ENCODE measurements around the gene PCNX2.

The PCNX2 gene

GRCh38 chr1:232980986-232981560 is 314.5 kb downstream of the PCNX2 start:
- Histone ChIP-seq H3K27me3 (ENCODE audit: low read length) (no peaks in the 10 kb centered on the region), H4K20me1 (ENCODE audit: low read depth, low read length) (no peaks in the 10 kb centered on the region), H3K27ac (ENCODE audit: low read depth, low read length) (no peak overlapping the region), H3K4me3 (ENCODE audit: insufficient read depth, low read length, poor library complexity, severe bottlenecking) (no peak overlapping the region), H3K4me2 (ENCODE audit: low read depth, low read length, poor library complexity, severe bottlenecking) (no peak overlapping the region), H3K36me3 (ENCODE audit: low read length) (no peaks in the 10 kb centered on the region), H3F3A (ENCODE audit: insufficient read depth) (no peaks in the 10 kb centered on the region), H3K79me2 (ENCODE audit: insufficient read depth, low read length) (no peaks in the 10 kb centered on the region), H3K9ac (ENCODE audit: low read length) (no peak overlapping the region), H2AFZ (ENCODE audit: low read depth, low read length, severe bottlenecking) (no peak overlapping the region), H3K9me3 (ENCODE audit: insufficient read depth, low read length) (no peaks in the 10 kb centered on the region), H3K9me2 (replicated peaks; ENCODE audit: insufficient read depth, low read length) (no peaks in the 10 kb centered on the region)
- TF ChIP-seq CTCF (IDR thresholded peaks at IDR 0.05; ENCODE audit: insufficient read depth, low read length, poor library complexity, severe bottlenecking), result no peak
- no peak for TF ChIP-seq EZH2phosphoT487 (conservative IDR thresholded peaks at IDR 0.05; ENCODE audit: low read length)

GRCh38 chr1:232980355-232980978 is 315.1 kb downstream of the PCNX2 start:
- no peaks in the 10 kb centered on the region for H3K27me3 ChIP-seq (ENCODE audit: low read length)
- no peak overlapping the region for H3K4me2 ChIP-seq (ENCODE audit: low read depth, low read length, poor library complexity, severe bottlenecking)
- H3K36me3 ChIP-seq (ENCODE audit: low read length), result no peaks in the 10 kb centered on the region
- no peaks in the 10 kb centered on the region for H3K9me2 ChIP-seq (replicated peaks; ENCODE audit: insufficient read depth, low read length)
- no peak overlapping the region for H3K4me3 ChIP-seq (ENCODE audit: insufficient read depth, low read length, poor library complexity, severe bottlenecking)
- H2AFZ ChIP-seq (ENCODE audit: low read depth, low read length, severe bottlenecking), result no peak overlapping the region
- no peak overlapping the region for H3K9ac ChIP-seq (ENCODE audit: low read length)
- no peaks in the 10 kb centered on the region for H3K79me2 ChIP-seq (ENCODE audit: insufficient read depth, low read length)
- H3F3A ChIP-seq (ENCODE audit: insufficient read depth), result no peaks in the 10 kb centered on the region
- no peak overlapping the region for H3K27ac ChIP-seq (ENCODE audit: low read depth, low read length)
- no peaks in the 10 kb centered on the region for H4K20me1 ChIP-seq (ENCODE audit: low read depth, low read length)
- no peaks in the 10 kb centered on the region for H3K9me3 ChIP-seq (ENCODE audit: insufficient read depth, low read length)
- TF ChIP-seq EZH2phosphoT487 (conservative IDR thresholded peaks at IDR 0.05; ENCODE audit: low read length) (no peak), CTCF (IDR thresholded peaks at IDR 0.05; ENCODE audit: insufficient read depth, low read length, poor library complexity, severe bottlenecking) (no peak)

- no peaks in the 10 kb centered on the region for H3K79me2 ChIP-seq (ENCODE audit: insufficient read depth, low read length)
- no peak overlapping the region for H3K9ac ChIP-seq (ENCODE audit: low read length)
- no peak overlapping the region for H3K27ac ChIP-seq (ENCODE audit: low read depth, low read length)
- no peaks in the 10 kb centered on the region for H3K9me2 ChIP-seq (replicated peaks; ENCODE audit: insufficient read depth, low read length)
- H4K20me1 ChIP-seq (ENCODE audit: low read depth, low read length), result no peaks in the 10 kb centered on the region
- H3K4me2 ChIP-seq (ENCODE audit: low read depth, low read length, poor library complexity, severe bottlenecking), result no peak overlapping the region
- TF ChIP-seq CTCF (IDR thresholded peaks at IDR 0.05; ENCODE audit: insufficient read depth, low read length, poor library complexity, severe bottlenecking) (no peak), EZH2phosphoT487 (conservative IDR thresholded peaks at IDR 0.05; ENCODE audit: low read length) (no peak)
- no peak overlapping the region for H3K4me3 ChIP-seq (ENCODE audit: insufficient read depth, low read length, poor library complexity, severe bottlenecking)
- no peak overlapping the region for H2AFZ ChIP-seq (ENCODE audit: low read depth, low read length, severe bottlenecking)
- H3K9me3 ChIP-seq (ENCODE audit: insufficient read depth, low read length), result no peaks in the 10 kb centered on the region
- no peaks in the 10 kb centered on the region for H3K27me3 ChIP-seq (ENCODE audit: low read length)
- H3F3A ChIP-seq (ENCODE audit: insufficient read depth), result no peaks in the 10 kb centered on the region
- peaks cover under 1% of the 10 kb centered on the region; the same call in 1 of the 2 replicates for H3K36me3 ChIP-seq (ENCODE audit: low read length)
Observed at GRCh38 chr1:232979558-232979957, 316.0 kb downstream of the PCNX2 start.
